Measurements from ENCODE around the gene UNC50. TPM values are rescaled to one million over a fixed set of nuclear protein-coding genes. Genes with fewer than 3 reads are reported as not detected.
A peak's percentile ranks its signal among the peaks of the same experiment; 100 is the strongest.

Gene UNC50
- total and polyA plus RNA-seq, 12 donors: 21.3 to 58.4 (median 25.6) TPM

- H3K4me1 ChIP-seq: peaks cover 0 to 22% (median 0%) of the 10 kb centered on the region in 9 donors
- no peaks in the 10 kb centered on the region for H3K27me3 ChIP-seq
- TF ChIP-seq, protein P1, sequence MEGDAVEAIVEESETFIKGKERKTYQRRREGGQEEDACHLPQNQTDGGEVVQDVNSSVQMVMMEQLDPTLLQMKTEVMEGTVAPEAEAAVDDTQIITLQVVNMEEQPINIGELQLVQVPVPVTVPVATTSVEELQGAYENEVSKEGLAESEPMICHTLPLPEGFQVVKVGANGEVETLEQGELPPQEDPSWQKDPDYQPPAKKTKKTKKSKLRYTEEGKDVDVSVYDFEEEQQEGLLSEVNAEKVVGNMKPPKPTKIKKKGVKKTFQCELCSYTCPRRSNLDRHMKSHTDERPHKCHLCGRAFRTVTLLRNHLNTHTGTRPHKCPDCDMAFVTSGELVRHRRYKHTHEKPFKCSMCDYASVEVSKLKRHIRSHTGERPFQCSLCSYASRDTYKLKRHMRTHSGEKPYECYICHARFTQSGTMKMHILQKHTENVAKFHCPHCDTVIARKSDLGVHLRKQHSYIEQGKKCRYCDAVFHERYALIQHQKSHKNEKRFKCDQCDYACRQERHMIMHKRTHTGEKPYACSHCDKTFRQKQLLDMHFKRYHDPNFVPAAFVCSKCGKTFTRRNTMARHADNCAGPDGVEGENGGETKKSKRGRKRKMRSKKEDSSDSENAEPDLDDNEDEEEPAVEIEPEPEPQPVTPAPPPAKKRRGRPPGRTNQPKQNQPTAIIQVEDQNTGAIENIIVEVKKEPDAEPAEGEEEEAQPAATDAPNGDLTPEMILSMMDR (IDR thresholded peaks at IDR 0.05): peak; percentile 97 to 99 (median 99)
- DNase-seq: peak; percentile 25 to 85
- H3K4me3 ChIP-seq: no peak overlapping the region
- peaks cover 0 to 41% (median 0%) of the 10 kb centered on the region in 9 donors for H3K36me3 ChIP-seq
- intact Hi-C loops (cut with DNase I): loop anchor here (1.0 to 10.0 kb wide), 10 partner anchors 49 to 835 kb away; partner anchors contain the start of gene MGAT4A (in 1 of the 10)
- ATAC-seq: peak; percentile 86 to 96 (median 92)
- WGBS, 2 donors: 18 to 19% methylated on average over 4 of the region's 4 CpGs
- H3K27ac ChIP-seq: peak overlapping the region in 1 of 10 donors; percentile 18
- no peaks in the 10 kb centered on the region for H3K9me3 ChIP-seq
These were observed 41.0 kb downstream of the UNC50 start for GRCh38 chr2:98649135-98649991.

GRCh38 chr2:98649992-98650375, 41.6 kb downstream of the UNC50 start:
- no peak for DNase-seq
- Histone ChIP-seq H3K4me1 (peaks cover 0 to 29% (median 0%) of the 10 kb centered on the region in 9 donors), H3K9me3 (no peaks in the 10 kb centered on the region), H3K36me3 (peaks cover 0 to 35% (median 0%) of the 10 kb centered on the region in 9 donors), H3K4me3 (no peak overlapping the region), H3K27me3 (no peaks in the 10 kb centered on the region), H3K27ac (no peak overlapping the region)
- WGBS, 2 donors: 97 to 98% methylated on average over 1 of the region's 1 CpG
- TF ChIP-seq, protein P1 (IDR thresholded peaks at IDR 0.05): no peak
- intact Hi-C loops (cut with DNase I): loop anchor here (1.0 to 10.0 kb wide), 16 partner anchors 49 to 835 kb away; partner anchors contain the start of gene MGAT4A (in 3 of the 10)
- no peak for ATAC-seq

DNA sequence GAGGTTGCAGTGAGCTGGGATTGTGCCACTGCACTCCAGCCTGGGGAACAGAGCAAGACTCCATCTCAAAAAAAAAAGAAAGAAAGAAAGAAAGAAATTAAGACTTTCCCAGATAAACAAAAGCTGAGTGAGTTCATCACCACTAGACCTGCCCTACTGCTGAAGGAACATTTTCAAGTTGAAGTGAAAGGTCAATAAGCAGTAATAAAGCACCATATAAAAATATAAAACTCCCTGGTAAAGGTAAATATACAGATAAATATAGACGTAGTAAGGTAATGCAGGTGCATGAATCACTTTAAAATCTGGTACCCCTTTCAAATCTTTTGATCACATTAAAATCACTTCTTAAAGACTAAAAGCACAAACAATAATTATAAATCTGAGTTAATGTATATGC, 42.6 kb downstream of the UNC50 start:
- intact Hi-C loops (cut with DNase I): loop anchor here in 7 of 10 donors (1.0 to 10.0 kb wide), 9 partner anchors 74 to 414 kb away; partner anchors contain the start of gene MGAT4A (in 2 of the 7)
- ATAC-seq (no peak), DNase-seq (no peak)
- no peak overlapping the region for H3K27ac ChIP-seq
- TF ChIP-seq, protein P1 (IDR thresholded peaks at IDR 0.05): no peak
- H3K27me3 ChIP-seq: no peaks in the 10 kb centered on the region
- 93 to 96% methylated on average over 1 of the region's 1 CpG for WGBS, 2 donors
- no peaks in the 10 kb centered on the region for H3K9me3 ChIP-seq
- H3K36me3 ChIP-seq: peaks cover 0 to 28% (median 0%) of the 10 kb centered on the region in 9 donors
- H3K4me1 ChIP-seq: peaks cover 0 to 37% (median 0%) of the 10 kb centered on the region in 9 donors
- no peak overlapping the region for H3K4me3 ChIP-seq

GRCh38 chr2:98654699-98655495, 46.5 kb downstream of the UNC50 start:
- peaks cover 0 to 14% (median 0%) of the 10 kb centered on the region in 9 donors for H3K36me3 ChIP-seq
- TF ChIP-seq, protein P1 (IDR thresholded peaks at IDR 0.05): no peak
- intact Hi-C loops (cut with DNase I): loop anchor here in 7 of 10 donors (5.0 to 10.0 kb wide), 7 partner anchors 70 to 410 kb away; partner anchors contain the start of gene MGAT4A (in 2 of the 7)
- H3K4me3 ChIP-seq: no peak overlapping the region
- no peaks in the 10 kb centered on the region for H3K27me3 ChIP-seq
- 83% methylated on average over 3 of the region's 3 CpGs for WGBS, 2 donors
- no peaks in the 10 kb centered on the region for H3K9me3 ChIP-seq
- H3K4me1 ChIP-seq: peaks cover 0 to 40% (median 0%) of the 10 kb centered on the region in 9 donors
- peak overlapping the region in 1 of 10 donors; percentile 32 for H3K27ac ChIP-seq
- ATAC-seq: no peak
- DNase-seq: no peak
